HG03521 (cell line): ENCODE measurements around the gene CNNM2.
A peak's percentile ranks its signal among the peaks of the same experiment; 100 is the strongest.

Source experiments
- ATAC-seq: cut with Tn5 transposase; IDR thresholded peaks from one replicate; pipeline ENCODE4 v1.9.1; 2021; ENCODE audit warnings: mild to moderate bottlenecking, moderate library complexity; ENCODE audit not compliant: unreplicated experiment

Gene CNNM2

GRCh38 chr10:102917962-102918816 is at the start of gene CNNM2:
TSS of gene CNNM2 (plus strand) at chr10:102918294. CDS start at chr10:102918481, 187 bp downstream.
- peak; percentile 89 for ATAC-seq

GRCh38 chr10:102868911-102869257 is 49.2 kb upstream of the CNNM2 start:
- ATAC-seq, result no peak

- no peak for ATAC-seq
Measured at GRCh38 chr10:102869258-102870198, 48.6 kb upstream of the CNNM2 start, which contains the start of gene AS3MT. TSS of gene AS3MT (plus strand) at chr10:102869470. CDS start at chr10:102869593, 123 bp downstream.

- no peak for ATAC-seq
Measured at GRCh38 chr10:102870221-102870620, 47.9 kb upstream of the CNNM2 start.

- no peak for ATAC-seq
Measured at GRCh38 chr10:102872163-102872562, 45.9 kb upstream of the CNNM2 start.

- no peak for ATAC-seq
Measured at GRCh38 chr10:102876747-102877153, 41.3 kb upstream of the CNNM2 start.

- no peak for ATAC-seq
Measured at GRCh38 chr10:102878629-102879028, 39.5 kb upstream of the CNNM2 start.

- no peak for ATAC-seq
Measured at GRCh38 chr10:102880256-102880655, 37.8 kb upstream of the CNNM2 start.

GRCh38 chr10:102888048-102888447 is 30.0 kb upstream of the CNNM2 start:
- no peak for ATAC-seq

- no peak for ATAC-seq
Measured at GRCh38 chr10:102894466-102895213, 23.5 kb upstream of the CNNM2 start.

- no peak for ATAC-seq
Measured at GRCh38 chr10:102900006-102900405, 18.1 kb upstream of the CNNM2 start.

GRCh38 chr10:102904346-102904745 is 13.7 kb upstream of the CNNM2 start:
- ATAC-seq, result no peak

- ATAC-seq, result no peak
Measured at GRCh38 chr10:102906507-102906906, 11.6 kb upstream of the CNNM2 start.

- no peak for ATAC-seq
Measured at GRCh38 chr10:102914781-102915180, 3.3 kb upstream of the CNNM2 start.

- ATAC-seq, result no peak
Measured at GRCh38 chr10:102916173-102916572, 1.9 kb upstream of the CNNM2 start.

GRCh38 chr10:102917314-102917961 is 656 bp upstream of the CNNM2 start:
- ATAC-seq, result peak; percentile 36

- no peak for ATAC-seq
Measured at GRCh38 chr10:102918817-102919245, 737 bp downstream of the CNNM2 start.

- no peak for ATAC-seq
Measured at GRCh38 chr10:102919246-102919959, 1.3 kb downstream of the CNNM2 start.

GRCh38 chr10:102919992-102920739 is 2.1 kb downstream of the CNNM2 start:
- no peak for ATAC-seq
